ENCODE measurements around the gene LYRM9.
A peak's percentile ranks its signal among the peaks of the same experiment; 100 is the strongest.
"Not testable (repeated sequence)": the region's sequence is repeated elsewhere in the genome, so short reads cannot be mapped to it uniquely, and the experiment has no call there.

The LYRM9 gene

DNA sequence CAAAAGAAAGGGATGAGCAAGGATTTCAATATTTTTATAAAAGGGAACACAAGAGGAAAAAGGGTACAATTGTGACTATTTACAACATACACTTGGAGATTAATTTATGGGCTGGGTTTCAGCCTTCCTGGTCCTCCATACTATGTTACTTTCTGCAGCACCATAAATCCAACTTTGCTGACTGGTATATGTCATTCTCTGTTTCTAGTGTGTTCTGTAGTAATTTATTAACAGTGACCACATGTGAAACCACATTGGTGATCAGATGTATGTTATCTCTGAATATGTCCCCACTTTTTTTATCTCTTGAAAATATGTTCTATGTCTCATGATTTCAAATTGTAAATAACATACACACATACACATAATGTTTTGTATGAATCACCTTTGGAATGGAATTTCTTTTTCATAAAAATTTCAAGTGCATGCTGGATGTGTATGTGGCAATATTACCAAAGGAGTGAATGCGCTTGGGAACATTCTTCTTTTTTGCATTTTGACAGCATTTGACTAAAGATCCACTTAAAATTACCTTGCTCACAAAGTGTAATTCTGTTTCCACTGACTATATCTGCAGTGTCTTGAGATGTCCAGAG lies 2.9 kb upstream of the LYRM9 start:
- Mint-ChIP-seq H3K4me1 (peaks cover 18% of the 10 kb centered on the region), H3K4me3 (no peak overlapping the region), H3K27ac (no peak overlapping the region), H3K27me3 (peaks cover 12% of the 10 kb centered on the region), H3K36me3 (ENCODE audit: low read depth) (no peaks in the 10 kb centered on the region), H3K9me3 (no peaks in the 10 kb centered on the region)
- DNase-seq (no peak), ATAC-seq (no peak)

DNA sequence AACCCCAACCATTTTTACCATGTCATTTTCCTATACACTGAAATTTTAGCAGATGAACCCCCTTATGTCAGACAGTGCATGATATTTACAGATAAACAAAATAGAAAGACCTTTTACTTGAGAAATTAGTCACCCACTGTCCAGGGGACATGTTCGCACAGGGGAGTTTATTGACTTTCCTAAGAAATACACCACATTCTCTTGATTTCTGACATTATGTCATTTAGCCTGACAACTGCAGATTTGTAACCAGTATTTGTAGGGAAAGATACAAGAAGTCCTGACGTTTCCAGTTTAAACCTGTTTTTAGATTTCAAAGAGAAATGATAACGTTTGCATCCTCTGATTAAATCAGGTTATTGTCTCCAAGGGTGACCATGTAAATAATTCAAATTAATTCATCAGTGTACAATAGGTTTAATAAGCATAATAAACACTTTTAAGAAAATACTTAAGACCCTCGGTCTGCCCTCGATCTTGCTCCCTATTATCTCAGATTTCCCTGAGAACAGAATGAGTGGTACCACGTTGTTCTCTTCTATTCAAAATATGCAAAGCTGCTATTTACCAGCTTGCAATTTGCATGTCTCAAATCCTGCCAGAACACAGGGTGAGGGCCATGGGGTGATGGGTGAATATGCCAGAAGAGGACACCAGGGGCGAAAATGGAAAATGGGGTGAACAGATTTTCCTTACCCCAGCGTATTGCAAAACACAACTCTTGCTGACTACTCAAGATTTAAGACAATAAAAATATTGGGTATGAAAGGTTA lies 2.1 kb upstream of the LYRM9 start:
- Mint-ChIP-seq H3K9me3 (no peaks in the 10 kb centered on the region), H3K27ac (no peak overlapping the region), H3K36me3 (ENCODE audit: low read depth) (no peaks in the 10 kb centered on the region), H3K4me3 (no peak overlapping the region), H3K27me3 (peaks cover 12% of the 10 kb centered on the region), H3K4me1 (peaks cover 18% of the 10 kb centered on the region)
- no peak for ATAC-seq
- no peak for DNase-seq

DNA sequence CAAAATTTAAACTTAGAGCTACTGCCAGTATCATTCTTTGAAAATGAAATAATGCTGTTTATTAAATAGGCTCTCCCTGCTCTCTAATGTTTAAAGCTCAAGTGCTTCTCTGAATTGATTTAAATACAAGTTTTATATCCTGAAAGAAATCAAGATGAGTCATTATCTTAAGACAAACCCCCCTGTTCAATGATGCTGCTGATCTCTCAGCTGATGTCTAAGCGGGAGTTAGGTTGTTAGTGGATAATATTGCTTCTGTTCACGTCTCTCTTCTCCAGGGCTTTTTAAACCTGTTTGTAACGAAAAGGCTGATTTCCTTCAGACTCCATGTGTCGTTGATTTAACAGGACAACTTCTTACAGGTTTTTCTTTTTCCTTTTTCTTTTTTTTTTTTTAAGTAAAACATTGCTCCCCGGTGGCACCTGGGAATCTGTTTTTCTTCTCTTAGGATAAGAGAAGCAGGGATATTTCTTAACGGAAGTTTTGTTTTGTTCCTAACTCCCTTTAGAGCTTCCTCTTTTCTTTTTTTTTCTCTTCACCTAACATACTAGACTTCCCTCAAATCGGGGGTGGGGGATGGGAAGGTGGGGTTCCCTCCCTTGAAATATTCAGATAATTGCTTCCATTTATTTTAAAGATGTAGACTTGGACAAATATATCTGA lies 807 bp upstream of the LYRM9 start:
- Mint-ChIP-seq H3K9me3 (no peaks in the 10 kb centered on the region), H3K36me3 (ENCODE audit: low read depth) (no peaks in the 10 kb centered on the region), H3K4me3 (peak overlapping the region; percentile 79), H3K4me1 (peaks cover 18% of the 10 kb centered on the region), H3K27me3 (peaks cover 12% of the 10 kb centered on the region), H3K27ac (no peak overlapping the region)
- DNase-seq (no peak), ATAC-seq (no peak)

DNA sequence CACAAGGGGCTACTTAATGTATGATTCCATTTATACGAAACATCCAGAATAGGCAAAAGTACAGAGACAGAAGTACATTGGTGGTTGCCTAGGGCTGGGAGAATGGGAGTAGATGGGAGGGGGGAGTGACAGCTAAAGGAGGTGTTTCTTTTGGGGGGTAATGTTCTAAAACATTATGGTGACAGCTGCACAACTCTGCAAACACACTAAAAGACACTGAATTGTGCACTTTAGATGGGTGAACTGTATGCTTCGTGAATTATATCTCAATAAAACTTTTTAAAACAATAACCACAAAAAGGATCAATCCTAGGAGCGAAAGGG lies 661 bp downstream of the LYRM9 start:
- Mint-ChIP-seq H3K27me3 (peaks cover 12% of the 10 kb centered on the region), H3K4me3 (peak overlapping the region; percentile 79), H3K4me1 (peaks cover 24% of the 10 kb centered on the region), H3K36me3 (ENCODE audit: low read depth) (no peaks in the 10 kb centered on the region), H3K9me3 (no peaks in the 10 kb centered on the region), H3K27ac (peak overlapping the region; percentile 30)
- DNase-seq: no peak
- no peak for ATAC-seq

GRCh38 chr17:27891841-27892240 lies 1.3 kb downstream of the LYRM9 start:
- no peak for ATAC-seq
- Mint-ChIP-seq H3K4me3 (no peak overlapping the region), H3K4me1 (peaks cover 24% of the 10 kb centered on the region), H3K9me3 (no peaks in the 10 kb centered on the region), H3K27me3 (peaks cover 12% of the 10 kb centered on the region), H3K27ac (no peak overlapping the region), H3K36me3 (ENCODE audit: low read depth) (no peaks in the 10 kb centered on the region)
- no peak for DNase-seq

DNA sequence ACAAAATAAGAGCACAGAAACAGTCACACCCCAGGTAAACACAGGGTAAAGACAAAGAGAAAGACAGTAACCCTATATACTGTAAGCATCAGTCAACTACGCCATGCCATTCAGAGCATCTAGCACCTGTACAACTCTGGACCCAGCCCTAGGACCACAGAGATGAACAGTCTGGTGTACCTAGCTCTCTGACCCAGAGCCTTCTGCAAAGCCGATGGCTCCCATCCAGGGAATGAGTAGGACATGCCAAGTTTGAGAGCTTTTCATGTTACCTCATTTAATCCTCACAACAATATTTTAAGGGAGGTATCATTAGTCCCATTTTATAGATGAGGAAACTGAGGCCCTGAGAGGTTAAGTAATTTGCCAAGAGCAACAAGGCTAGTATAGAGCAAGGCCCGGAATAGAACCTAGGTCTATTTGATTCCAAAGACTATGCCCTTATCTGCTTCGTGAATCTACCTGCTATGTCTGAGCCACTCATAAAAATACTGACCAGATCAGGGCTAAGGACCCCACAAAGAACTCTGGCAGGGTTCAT lies 3.4 kb downstream of the LYRM9 start:
- DNase-seq (no peak), ATAC-seq (no peak)
- Mint-ChIP-seq H3K9me3 (no peaks in the 10 kb centered on the region), H3K27ac (no peak overlapping the region), H3K36me3 (ENCODE audit: low read depth) (no peaks in the 10 kb centered on the region), H3K4me1 (peaks cover 28% of the 10 kb centered on the region), H3K27me3 (peaks cover 3% of the 10 kb centered on the region), H3K4me3 (no peak overlapping the region)

DNA sequence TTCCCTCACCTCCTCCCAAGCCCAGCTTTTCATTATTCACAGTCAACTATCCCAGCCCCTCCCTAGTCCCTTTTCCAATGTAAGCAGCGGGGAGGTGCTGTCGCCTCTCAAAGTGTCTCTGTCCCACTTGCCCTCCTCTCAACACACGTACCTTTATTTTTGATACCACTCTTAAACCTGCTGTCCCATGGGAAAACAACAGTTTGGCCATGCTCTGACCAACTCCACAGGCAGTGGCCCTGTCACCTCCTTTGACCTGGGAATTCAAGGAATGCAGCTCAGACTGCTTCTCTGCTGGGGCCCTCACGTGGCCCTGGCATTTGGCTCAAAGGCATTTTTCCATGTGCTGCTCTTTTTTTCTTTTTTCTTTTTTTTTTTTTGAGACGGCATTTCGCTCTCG lies 4.2 kb downstream of the LYRM9 start:
- DNase-seq (no peak), ATAC-seq (no peak)
- Mint-ChIP-seq H3K27me3 (no peaks in the 10 kb centered on the region), H3K4me3 (no peak overlapping the region), H3K9me3 (no peaks in the 10 kb centered on the region), H3K4me1 (peaks cover 23% of the 10 kb centered on the region), H3K27ac (no peak overlapping the region), H3K36me3 (ENCODE audit: low read depth) (no peaks in the 10 kb centered on the region)

DNA sequence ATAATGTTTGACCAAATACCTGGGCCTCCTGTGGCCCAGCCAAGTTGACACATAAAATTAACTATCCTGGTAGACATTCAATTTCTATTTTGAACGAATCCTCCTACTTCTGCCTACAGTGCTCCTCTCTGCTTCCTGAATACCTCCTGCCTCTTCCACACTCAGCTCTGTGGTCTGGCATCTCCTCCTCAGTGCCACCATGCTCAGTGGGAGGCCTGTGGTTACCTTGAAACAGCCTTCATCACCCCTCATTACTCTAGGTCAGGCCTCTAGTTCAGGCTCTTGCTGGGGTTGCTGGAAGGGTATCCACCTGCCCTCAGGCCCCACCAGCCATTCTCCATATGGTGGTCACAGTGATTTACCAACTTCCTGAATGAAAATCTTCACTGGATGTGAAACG lies 5.1 kb downstream of the LYRM9 start:
- Mint-ChIP-seq H3K4me1 (peaks cover 17% of the 10 kb centered on the region), H3K27ac (no peak overlapping the region), H3K4me3 (no peak overlapping the region), H3K9me3 (no peaks in the 10 kb centered on the region), H3K36me3 (ENCODE audit: low read depth) (no peaks in the 10 kb centered on the region), H3K27me3 (no peaks in the 10 kb centered on the region)
- ATAC-seq: no peak
- no peak for DNase-seq

DNA sequence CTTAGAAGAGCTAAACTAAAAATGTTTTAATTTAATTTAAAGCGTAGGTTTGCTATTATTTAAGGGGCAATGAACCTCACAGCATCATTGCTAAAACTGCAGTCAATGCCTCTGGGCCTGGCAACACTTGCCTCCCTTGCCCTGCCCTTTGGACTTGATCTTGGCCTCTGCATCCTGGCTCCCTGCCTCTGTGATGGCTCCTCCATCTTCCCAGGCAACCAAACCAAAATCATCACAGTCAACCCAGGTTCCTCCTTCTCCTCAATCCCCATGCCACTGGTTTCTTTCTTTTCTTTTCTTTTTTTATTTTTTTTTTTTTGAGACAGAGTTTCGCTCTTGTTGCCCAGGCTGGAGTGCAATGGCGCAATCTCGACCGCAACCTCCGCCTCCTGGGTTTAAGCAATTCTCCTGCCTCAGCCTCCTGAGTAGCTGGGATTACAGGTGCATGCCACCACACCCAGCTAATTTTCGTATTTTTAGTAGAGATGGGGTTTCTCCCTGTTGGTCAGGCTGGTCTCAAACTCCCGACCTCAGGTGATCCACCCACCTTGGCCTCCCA lies 6.7 kb downstream of the LYRM9 start:
- H3K9me3 Mint-ChIP-seq; H3K36me3 Mint-ChIP-seq (ENCODE audit: low read depth): not testable (repeated sequence)

DNA sequence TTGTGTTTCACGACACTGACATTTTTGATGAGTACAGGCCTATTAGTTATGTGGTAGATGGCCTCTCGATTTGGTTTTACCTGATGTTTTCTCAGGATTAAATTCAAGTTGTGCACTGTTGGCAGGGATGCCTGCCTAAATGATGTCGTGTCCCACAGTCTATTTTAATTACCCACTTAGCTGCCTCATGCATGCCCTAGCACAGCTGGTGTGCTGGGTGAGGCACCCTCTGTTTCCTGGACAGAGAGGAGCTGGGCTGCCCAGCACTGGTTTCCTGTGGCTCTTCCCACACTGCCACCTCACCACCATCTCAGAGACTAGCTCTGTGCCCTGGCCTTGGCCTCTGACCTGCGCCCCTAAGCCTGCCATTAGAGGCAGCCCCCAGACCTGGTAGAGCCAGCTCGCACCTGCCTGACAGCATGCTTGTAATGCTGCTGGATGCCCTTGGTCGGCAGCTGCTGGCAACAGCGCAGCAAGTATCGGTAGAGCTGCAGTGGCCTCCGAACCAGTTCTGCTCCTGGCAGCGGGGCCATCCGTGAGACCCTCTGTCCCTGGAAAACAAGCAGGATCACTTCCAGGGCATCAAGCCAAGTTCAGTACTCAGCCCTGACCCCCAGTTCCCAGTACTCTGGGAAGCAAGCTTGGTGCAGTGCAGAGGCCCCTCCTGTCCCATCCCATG lies 10.9 kb downstream of the LYRM9 start:
- no peaks in the 10 kb centered on the region for H3K36me3 Mint-ChIP-seq (ENCODE audit: low read depth)
- H3K9me3 Mint-ChIP-seq: no peaks in the 10 kb centered on the region

More for the DNA sequence above, 6.7 kb downstream of the LYRM9 start:
- not testable (repeated sequence) for DNase-seq, H3K27ac Mint-ChIP-seq, ATAC-seq, H3K4me3 Mint-ChIP-seq, H3K27me3 Mint-ChIP-seq
- H3K4me1 Mint-ChIP-seq: peaks cover 10% of the 10 kb centered on the region

GRCh38 chr17:27879987-27880608 lies 13.1 kb downstream of the LYRM9 start:
- Mint-ChIP-seq H3K36me3 (ENCODE audit: low read depth) (no peaks in the 10 kb centered on the region), H3K4me1 (peaks cover 13% of the 10 kb centered on the region), H3K4me3 (no peak overlapping the region), H3K27ac (no peak overlapping the region), H3K27me3 (no peaks in the 10 kb centered on the region), H3K9me3 (no peaks in the 10 kb centered on the region)
- ATAC-seq: peak; percentile 83
- peak; percentile 73 for DNase-seq

More for the DNA sequence above, 10.9 kb downstream of the LYRM9 start:
- no peaks in the 10 kb centered on the region for H3K27me3 Mint-ChIP-seq
- ATAC-seq: no peak
- no peak overlapping the region for H3K27ac Mint-ChIP-seq
- no peak overlapping the region for H3K4me3 Mint-ChIP-seq
- H3K4me1 Mint-ChIP-seq: peaks cover 17% of the 10 kb centered on the region
- no peak for DNase-seq

- H3K4me3 Mint-ChIP-seq: no peak overlapping the region
- no peak overlapping the region for H3K27ac Mint-ChIP-seq
Measured at GRCh38 chr17:27878776-27879562, 14.2 kb downstream of the LYRM9 start.

GRCh38 chr17:27873746-27874145 lies 19.4 kb downstream of the LYRM9 start:
- Mint-ChIP-seq H3K9me3 (no peaks in the 10 kb centered on the region), H3K4me1 (peaks cover 4% of the 10 kb centered on the region), H3K4me3 (no peak overlapping the region), H3K27me3 (no peaks in the 10 kb centered on the region), H3K27ac (no peak overlapping the region), H3K36me3 (ENCODE audit: low read depth) (no peaks in the 10 kb centered on the region)
- DNase-seq (no peak), ATAC-seq (no peak)

More at GRCh38 chr17:27878776-27879562, 14.2 kb downstream of the LYRM9 start:
- no peaks in the 10 kb centered on the region for H3K27me3 Mint-ChIP-seq
- H3K9me3 Mint-ChIP-seq: no peaks in the 10 kb centered on the region
- DNase-seq: peak; percentile 32
- no peaks in the 10 kb centered on the region for H3K36me3 Mint-ChIP-seq (ENCODE audit: low read depth)
- ATAC-seq: peak; percentile 47
- peaks cover 13% of the 10 kb centered on the region for H3K4me1 Mint-ChIP-seq

All from activated naive CD8-positive, alpha-beta T cell treated with anti-CD3 and anti-CD28 coated beads, Interleukin-2, amount 50 U/mL, for 24 hours (primary cell).